Breast epithelium (tissue), 4 donors: ENCODE results near the gene PALS1. TPM values are rescaled to one million over a fixed set of nuclear protein-coding genes. Genes with fewer than 3 reads are reported as not detected.

ENCODE experiments used
- DNase-seq, 2 donors: peaks; one replicate each; pipeline ENCODE4 v3.0.0-alpha.2; 2019; ENCODE audit warnings: low spot score in 2 of 2
- H3K27ac ChIP-seq, 2 donors: fragments of 200-600 bp; sonication (generic) in 1 of 2; one replicate each; pipeline ENCODE4 v1.5.1; 2016 to 2019; ENCODE audit warnings: mild to moderate bottlenecking in 1 of 2
- H3K27me3 ChIP-seq, 2 donors: fragments of 200-600 bp; sonication (generic) in 1 of 2; one replicate each; pipeline versions ENCODE4 v1.5.1 to v1.6.0; 2017 to 2019; ENCODE audit warnings: control low read depth in 1 of 2, mild to moderate bottlenecking in 1 of 2
- H3K36me3 ChIP-seq: fragments of 200-600 bp; one replicate; pipeline ENCODE4 v1.5.1; 2019
- H3K4me1 ChIP-seq, 2 donors: fragments of 200-600 bp; sonication (generic); one replicate each; pipeline ENCODE4 v1.5.1; 2016 to 2019; ENCODE audit warnings: control low read depth in 1 of 2
- H3K4me3 ChIP-seq, 3 donors: fragments of 200-600 bp; sonication (generic); 1 replicate in 2 of 3; 2 replicates in 1 of 3; pipeline ENCODE4 v1.5.1; 2016 to 2019; ENCODE audit warnings: mild to moderate bottlenecking in 3 of 3, moderate library complexity in 2 of 3
- H3K9me3 ChIP-seq, 2 donors: fragments of 200-600 bp; sonication (generic) in 1 of 2; one replicate each; pipeline ENCODE4 v1.5.1; 2016 to 2019; ENCODE audit warnings: control low read depth in 1 of 2
- POLR2A ChIP-seq: fragments of 450-650 bp; IDR thresholded peaks from one replicate; pipeline ENCODE4 v1.6.1; 2016; ENCODE audit warnings: antibody characterized with exemption, mild to moderate bottlenecking, moderate library complexity
- POLR2AphosphoS5 ChIP-seq, 3 donors: sonication (generic); formaldehyde crosslinking; IDR thresholded peaks; one replicate each; pipeline ENCODE4 v1.6.1; 2017; ENCODE audit warnings: antibody characterized with exemption in 3 of 3
- intact Hi-C: fragments of 100-400 bp; cut with DNase I; formaldehyde crosslinking; loops from one replicate; pipeline ENCODE4 v1.15.1; 2023; ENCODE audit warnings: low total_unique reads
- total RNA-seq, 3 donors: library from RNA; depleted of rRNA; stranded (reverse); fragments of >200 nt; gene quantifications; one replicate each; pipeline ENCODE4 v1.1.0, GENCODE V29; 2016
- TF ChIP-seq, protein P1 (sequence below), 3 donors: fragments of 450-650 bp; IDR thresholded peaks; one replicate each; pipeline ENCODE4 v1.5.1; 2016 to 2017; ENCODE audit warnings: antibody characterized with exemption in 3 of 3, mild to moderate bottlenecking in 3 of 3, moderate library complexity in 3 of 3

PALS1 gene
- total RNA-seq, 3 donors from 2014 or later: 15.4 to 41.3 (median 27.2) TPM

- DNase-seq: peak; percentile 63 to 67
- H3K4me1 ChIP-seq: no peaks in the 10 kb centered on the region
- no peaks in the 10 kb centered on the region for H3K36me3 ChIP-seq
- no peaks in the 10 kb centered on the region for H3K9me3 ChIP-seq
- H3K4me3 ChIP-seq: peak overlapping the region; percentile 79 to 94 (median 90)
- H3K27ac ChIP-seq: peak overlapping the region; percentile 99
- intact Hi-C loops: no loop called here
- H3K27me3 ChIP-seq: no peaks in the 10 kb centered on the region
- TF ChIP-seq, protein P1, sequence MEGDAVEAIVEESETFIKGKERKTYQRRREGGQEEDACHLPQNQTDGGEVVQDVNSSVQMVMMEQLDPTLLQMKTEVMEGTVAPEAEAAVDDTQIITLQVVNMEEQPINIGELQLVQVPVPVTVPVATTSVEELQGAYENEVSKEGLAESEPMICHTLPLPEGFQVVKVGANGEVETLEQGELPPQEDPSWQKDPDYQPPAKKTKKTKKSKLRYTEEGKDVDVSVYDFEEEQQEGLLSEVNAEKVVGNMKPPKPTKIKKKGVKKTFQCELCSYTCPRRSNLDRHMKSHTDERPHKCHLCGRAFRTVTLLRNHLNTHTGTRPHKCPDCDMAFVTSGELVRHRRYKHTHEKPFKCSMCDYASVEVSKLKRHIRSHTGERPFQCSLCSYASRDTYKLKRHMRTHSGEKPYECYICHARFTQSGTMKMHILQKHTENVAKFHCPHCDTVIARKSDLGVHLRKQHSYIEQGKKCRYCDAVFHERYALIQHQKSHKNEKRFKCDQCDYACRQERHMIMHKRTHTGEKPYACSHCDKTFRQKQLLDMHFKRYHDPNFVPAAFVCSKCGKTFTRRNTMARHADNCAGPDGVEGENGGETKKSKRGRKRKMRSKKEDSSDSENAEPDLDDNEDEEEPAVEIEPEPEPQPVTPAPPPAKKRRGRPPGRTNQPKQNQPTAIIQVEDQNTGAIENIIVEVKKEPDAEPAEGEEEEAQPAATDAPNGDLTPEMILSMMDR (IDR thresholded peaks at IDR 0.05): no peak
- no peak for TF ChIP-seq POLR2A
- no peak for TF ChIP-seq POLR2AphosphoS5 (IDR thresholded peaks at IDR 0.05)
Observed at GRCh38 chr14:67240168-67240932, 885 bp upstream of the PALS1 start.

DNA sequence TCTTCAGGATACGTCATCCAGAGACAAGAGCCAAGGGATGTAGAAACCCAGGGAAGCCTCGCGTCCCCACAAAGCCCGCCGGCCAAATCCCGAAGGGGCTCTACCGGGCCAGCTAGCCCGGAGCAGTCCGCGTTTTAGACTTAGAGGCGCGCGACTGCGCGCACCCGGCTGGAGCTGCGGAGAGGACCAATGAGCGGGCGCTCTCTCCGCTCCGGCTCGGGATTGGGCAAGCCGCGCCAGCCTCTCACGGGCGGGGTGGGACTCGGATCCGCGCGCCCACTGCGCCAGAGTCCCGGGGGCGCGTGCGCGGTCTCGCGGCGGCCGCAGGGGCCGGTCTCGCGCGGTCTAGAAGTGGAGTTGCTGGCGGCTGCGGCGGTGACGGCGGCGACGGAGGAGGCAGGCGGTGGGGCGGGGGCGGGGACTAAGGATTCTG is 241 bp upstream of the PALS1 start:
- DNase-seq: peak; percentile 94 to 95
- intact Hi-C loops: no loop called here
- Histone ChIP-seq H3K27me3 (no peaks in the 10 kb centered on the region), H3K36me3 (no peaks in the 10 kb centered on the region), H3K9me3 (no peaks in the 10 kb centered on the region), H3K27ac (peak overlapping the region; percentile 99), H3K4me3 (peak overlapping the region; percentile 79 to 94 (median 90)), H3K4me1 (no peaks in the 10 kb centered on the region)
- TF ChIP-seq POLR2AphosphoS5 (IDR thresholded peaks at IDR 0.05) (peak in 1 of 3 donors; percentile 70), POLR2A (no peak)
- TF ChIP-seq, protein P1 (IDR thresholded peaks at IDR 0.05): no peak

DNA sequence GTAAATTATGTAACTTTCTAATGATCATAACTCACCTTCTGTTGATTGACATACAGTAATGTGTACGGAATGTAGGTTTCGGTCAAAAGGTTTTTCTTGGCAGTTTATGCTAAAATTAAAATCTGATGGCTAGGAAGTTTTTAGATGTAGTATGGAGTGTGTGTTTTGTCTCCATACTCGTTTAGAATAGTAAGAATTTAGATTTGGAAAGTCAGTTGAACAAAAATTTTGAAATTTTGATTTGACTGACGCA is 859 bp downstream of the PALS1 start:
- intact Hi-C loops: no loop called here
- DNase-seq: no peak
- Histone ChIP-seq H3K27me3 (no peaks in the 10 kb centered on the region), H3K9me3 (no peaks in the 10 kb centered on the region), H3K4me1 (no peaks in the 10 kb centered on the region), H3K4me3 (peak overlapping the region; percentile 79 to 94 (median 90)), H3K27ac (peak overlapping the region; percentile 99), H3K36me3 (no peaks in the 10 kb centered on the region)
- TF ChIP-seq POLR2AphosphoS5 (IDR thresholded peaks at IDR 0.05) (no peak), POLR2A (no peak)
- TF ChIP-seq, protein P1 (IDR thresholded peaks at IDR 0.05): no peak

DNA sequence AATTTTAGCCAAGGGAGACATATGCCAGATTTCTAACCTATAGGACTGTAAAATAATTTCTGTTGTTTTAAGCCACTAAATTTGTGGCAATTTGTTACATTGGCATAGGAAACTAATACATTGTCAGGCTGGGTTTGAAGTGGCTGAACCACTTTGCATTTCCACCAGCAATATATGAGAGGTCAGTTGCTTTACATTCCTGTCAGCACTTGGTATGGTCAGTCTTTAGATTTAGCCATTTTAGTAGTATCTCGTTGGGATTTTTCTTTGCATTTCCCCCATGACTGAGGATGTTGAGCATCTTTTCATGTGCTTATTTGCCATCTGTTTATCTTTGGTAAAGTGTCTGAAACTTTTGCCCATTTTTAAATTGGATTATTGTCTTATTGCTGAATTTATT is 3.9 kb downstream of the PALS1 start:
- Histone ChIP-seq H3K4me1 (no peaks in the 10 kb centered on the region), H3K27ac (no peak overlapping the region), H3K9me3 (no peaks in the 10 kb centered on the region), H3K36me3 (no peaks in the 10 kb centered on the region), H3K27me3 (no peaks in the 10 kb centered on the region), H3K4me3 (no peak overlapping the region)
- TF ChIP-seq, protein P1 (IDR thresholded peaks at IDR 0.05): no peak
- TF ChIP-seq POLR2A (no peak), POLR2AphosphoS5 (IDR thresholded peaks at IDR 0.05) (no peak)
- no peak for DNase-seq
- intact Hi-C loops: no loop called here

- Histone ChIP-seq H3K4me3 (no peak overlapping the region), H3K4me1 (no peaks in the 10 kb centered on the region), H3K36me3 (no peaks in the 10 kb centered on the region), H3K27me3 (no peaks in the 10 kb centered on the region), H3K27ac (no peak overlapping the region), H3K9me3 (no peaks in the 10 kb centered on the region)
- intact Hi-C loops: no loop called here
- TF ChIP-seq POLR2A (no peak), POLR2AphosphoS5 (IDR thresholded peaks at IDR 0.05) (no peak)
- TF ChIP-seq, protein P1 (IDR thresholded peaks at IDR 0.05): no peak
- no peak for DNase-seq
Observed at GRCh38 chr14:67251573-67252226, 10.5 kb downstream of the PALS1 start.
